Activated CD8-positive, alpha-beta memory T cell treated with anti-CD3 and anti-CD28 coated beads, Interleukin-2, amount 10 ng/mL, durations not matched to agents 7 days and 5 days (primary cell): ENCODE results near the gene NEURL1B. TPM values are rescaled to one million over a fixed set of nuclear protein-coding genes. Genes with fewer than 3 reads are reported as not detected.

Experiments
- ATAC-seq: fragments of 150-1000 bp; cut with Tn5 transposase; one replicate; pipeline ENCODE4 v1.10.0; 2021; ENCODE audit warnings: moderate library complexity
- CTCF ChIA-PET: fragments of 350-600 bp; sonication (Branson Sonifier 250); formaldehyde crosslinking; loops from one replicate; lab custom pipeline; 2021; ENCODE audit warnings: antibody characterized with exemption; lab: Charles Lee
- DNase-seq: peaks from one replicate; pipeline ENCODE4 v3.0.0-alpha.2; 2020
- H3K27ac Mint-ChIP-seq: one replicate; pipeline ENCODE4 v1.8.0; 2021; ENCODE audit warnings: mild to moderate bottlenecking, mixed read lengths
- H3K27me3 Mint-ChIP-seq: one replicate; pipeline ENCODE4 v1.8.0; 2021; ENCODE audit warnings: mixed read lengths
- H3K36me3 Mint-ChIP-seq: one replicate; pipeline ENCODE4 v1.8.0; 2021; ENCODE audit warnings: mild to moderate bottlenecking, mixed read lengths
- H3K4me1 Mint-ChIP-seq: one replicate; pipeline ENCODE4 v1.8.0; 2021; ENCODE audit warnings: mixed read lengths
- H3K4me3 Mint-ChIP-seq: one replicate; pipeline ENCODE4 v1.8.0; 2021; ENCODE audit warnings: mild to moderate bottlenecking, moderate library complexity, mixed read lengths
- H3K9me3 Mint-ChIP-seq: one replicate; pipeline ENCODE4 v1.8.0; 2022; ENCODE audit warnings: low read depth, mixed read lengths
- total RNA-seq, 2 experiments: library from RNA; stranded (reverse); gene quantifications; one replicate each; pipeline ENCODE4 v1.2.3, GENCODE V29; 2021

The NEURL1B gene
- 1 to 10 TPM in 1 of 2 experiments, under 1 TPM in 1; 0.26 to 1.7 TPM for total RNA-seq

GRCh38 chr5:172640822-172641358, at the start of gene NEURL1B:
Gene NEURL1B (plus strand): TSS chr5:172641263. CDS start chr5:172641407, 144 bp downstream.
- peaks cover 54% of the 10 kb centered on the region for H3K27me3 Mint-ChIP-seq
- H3K4me1 Mint-ChIP-seq: peaks cover 4% of the 10 kb centered on the region
- peak within 1 kb of the TSS; percentile 26 for H3K4me3 Mint-ChIP-seq
- CTCF ChIA-PET: no interaction called here
- ATAC-seq (peak; percentile 92), DNase-seq (peak; percentile 69)
- H3K27ac Mint-ChIP-seq: no peak within 1 kb of the TSS
- H3K36me3 Mint-ChIP-seq: no peaks in the 10 kb centered on the region
- H3K9me3 Mint-ChIP-seq: no peaks in the 10 kb centered on the region

GRCh38 chr5:172591636-172592035, 49.4 kb upstream of the NEURL1B start:
- Mint-ChIP-seq H3K4me1 (no peaks in the 10 kb centered on the region), H3K36me3 (no peaks in the 10 kb centered on the region), H3K27ac (no peak overlapping the region), H3K9me3 (no peaks in the 10 kb centered on the region), H3K27me3 (peaks cover 2% of the 10 kb centered on the region), H3K4me3 (no peak overlapping the region)
- CTCF ChIA-PET: no interaction called here
- no peak for ATAC-seq
- no peak for DNase-seq

- no peak for ATAC-seq
- no peaks in the 10 kb centered on the region for H3K27me3 Mint-ChIP-seq
- CTCF ChIA-PET: no interaction called here
- no peaks in the 10 kb centered on the region for H3K9me3 Mint-ChIP-seq
- H3K27ac Mint-ChIP-seq: no peak overlapping the region
- DNase-seq: no peak
- H3K4me3 Mint-ChIP-seq: no peak overlapping the region
- H3K4me1 Mint-ChIP-seq: no peaks in the 10 kb centered on the region
- no peaks in the 10 kb centered on the region for H3K36me3 Mint-ChIP-seq
Observed at GRCh38 chr5:172592881-172593280, 48.2 kb upstream of the NEURL1B start.

- ATAC-seq (no peak), DNase-seq (no peak)
- H3K27ac Mint-ChIP-seq: no peak overlapping the region
- H3K9me3 Mint-ChIP-seq: no peaks in the 10 kb centered on the region
- no peaks in the 10 kb centered on the region for H3K27me3 Mint-ChIP-seq
- H3K4me3 Mint-ChIP-seq: no peak overlapping the region
- no peaks in the 10 kb centered on the region for H3K36me3 Mint-ChIP-seq
- H3K4me1 Mint-ChIP-seq: no peaks in the 10 kb centered on the region
- CTCF ChIA-PET: no interaction called here
Observed at GRCh38 chr5:172593306-172593705, 47.8 kb upstream of the NEURL1B start.

- no peak for ATAC-seq
- Mint-ChIP-seq H3K9me3 (no peaks in the 10 kb centered on the region), H3K4me1 (no peaks in the 10 kb centered on the region), H3K27me3 (no peaks in the 10 kb centered on the region), H3K4me3 (no peak overlapping the region), H3K27ac (no peak overlapping the region), H3K36me3 (no peaks in the 10 kb centered on the region)
- CTCF ChIA-PET: no interaction called here
- no peak for DNase-seq
Observed at GRCh38 chr5:172593721-172594235, 47.3 kb upstream of the NEURL1B start.

GRCh38 chr5:172594431-172594830, 46.6 kb upstream of the NEURL1B start:
- DNase-seq (no peak), ATAC-seq (no peak)
- no peaks in the 10 kb centered on the region for H3K27me3 Mint-ChIP-seq
- no peak overlapping the region for H3K4me3 Mint-ChIP-seq
- H3K27ac Mint-ChIP-seq: no peak overlapping the region
- CTCF ChIA-PET: no interaction called here
- no peaks in the 10 kb centered on the region for H3K4me1 Mint-ChIP-seq
- no peaks in the 10 kb centered on the region for H3K36me3 Mint-ChIP-seq
- no peaks in the 10 kb centered on the region for H3K9me3 Mint-ChIP-seq

- CTCF ChIA-PET: no interaction called here
- H3K36me3 Mint-ChIP-seq: no peaks in the 10 kb centered on the region
- no peaks in the 10 kb centered on the region for H3K27me3 Mint-ChIP-seq
- ATAC-seq: no peak
- H3K4me1 Mint-ChIP-seq: no peaks in the 10 kb centered on the region
- no peaks in the 10 kb centered on the region for H3K9me3 Mint-ChIP-seq
- H3K4me3 Mint-ChIP-seq: no peak overlapping the region
- DNase-seq: no peak
- H3K27ac Mint-ChIP-seq: no peak overlapping the region
Observed at GRCh38 chr5:172594867-172595466, 46.1 kb upstream of the NEURL1B start.

- H3K27ac Mint-ChIP-seq: no peak overlapping the region
- H3K9me3 Mint-ChIP-seq: no peaks in the 10 kb centered on the region
- CTCF ChIA-PET: no interaction called here
- ATAC-seq (no peak), DNase-seq (no peak)
- no peaks in the 10 kb centered on the region for H3K27me3 Mint-ChIP-seq
- no peaks in the 10 kb centered on the region for H3K4me1 Mint-ChIP-seq
- no peak overlapping the region for H3K4me3 Mint-ChIP-seq
- no peaks in the 10 kb centered on the region for H3K36me3 Mint-ChIP-seq
Observed at GRCh38 chr5:172595596-172596455, 45.2 kb upstream of the NEURL1B start.

- no peaks in the 10 kb centered on the region for H3K36me3 Mint-ChIP-seq
- no peak overlapping the region for H3K4me3 Mint-ChIP-seq
- CTCF ChIA-PET: no interaction called here
- no peaks in the 10 kb centered on the region for H3K27me3 Mint-ChIP-seq
- no peak for ATAC-seq
- no peak overlapping the region for H3K27ac Mint-ChIP-seq
- no peaks in the 10 kb centered on the region for H3K9me3 Mint-ChIP-seq
- DNase-seq: no peak
- H3K4me1 Mint-ChIP-seq: no peaks in the 10 kb centered on the region
Observed at GRCh38 chr5:172596638-172597231, 44.3 kb upstream of the NEURL1B start.

GRCh38 chr5:172597755-172598155, 43.3 kb upstream of the NEURL1B start:
- H3K27me3 Mint-ChIP-seq: no peaks in the 10 kb centered on the region
- no peak for ATAC-seq
- H3K4me1 Mint-ChIP-seq: no peaks in the 10 kb centered on the region
- no peak overlapping the region for H3K27ac Mint-ChIP-seq
- no peaks in the 10 kb centered on the region for H3K36me3 Mint-ChIP-seq
- no peak for DNase-seq
- H3K4me3 Mint-ChIP-seq: no peak overlapping the region
- CTCF ChIA-PET: no interaction called here
- no peaks in the 10 kb centered on the region for H3K9me3 Mint-ChIP-seq

- CTCF ChIA-PET: no interaction called here
- DNase-seq (no peak), ATAC-seq (no peak)
- Mint-ChIP-seq H3K27me3 (no peaks in the 10 kb centered on the region), H3K36me3 (no peaks in the 10 kb centered on the region), H3K27ac (no peak overlapping the region), H3K4me3 (no peak overlapping the region), H3K4me1 (no peaks in the 10 kb centered on the region), H3K9me3 (no peaks in the 10 kb centered on the region)
Observed at GRCh38 chr5:172598251-172599203, 42.5 kb upstream of the NEURL1B start.

- Mint-ChIP-seq H3K9me3 (no peaks in the 10 kb centered on the region), H3K27me3 (no peaks in the 10 kb centered on the region), H3K36me3 (no peaks in the 10 kb centered on the region), H3K4me3 (no peak overlapping the region), H3K27ac (no peak overlapping the region), H3K4me1 (no peaks in the 10 kb centered on the region)
- CTCF ChIA-PET: no interaction called here
- DNase-seq: no peak
- ATAC-seq: no peak
Observed at GRCh38 chr5:172599204-172599567, 41.9 kb upstream of the NEURL1B start.

GRCh38 chr5:172600571-172600970, 40.5 kb upstream of the NEURL1B start:
- DNase-seq: no peak
- Mint-ChIP-seq H3K4me1 (no peaks in the 10 kb centered on the region), H3K27ac (no peak overlapping the region), H3K36me3 (no peaks in the 10 kb centered on the region), H3K4me3 (no peak overlapping the region), H3K9me3 (no peaks in the 10 kb centered on the region), H3K27me3 (no peaks in the 10 kb centered on the region)
- CTCF ChIA-PET: no interaction called here
- no peak for ATAC-seq
